Stimulated activated memory B cell treated with anti-CD40 and anti-IgM and Interleukin-4, amounts not matched to agents 10 μg/mL and 1 μg/mL and 100 μg/mL, for 72 hours (primary cell): Measurements from ENCODE around the gene CD44.

Experiments used
- ATAC-seq: fragments of 150-1000 bp; cut with Tn5 transposase; 2 replicates; pipeline ENCODE4 v1.10.0; 2021
- H3K27ac Mint-ChIP-seq: one replicate; pipeline ENCODE4 v1.8.0; 2022; ENCODE audit warnings: mild to moderate bottlenecking, mixed read lengths
- H3K27me3 Mint-ChIP-seq: one replicate; pipeline ENCODE4 v1.8.0; 2022; ENCODE audit warnings: mixed read lengths
- H3K36me3 Mint-ChIP-seq: one replicate; pipeline ENCODE4 v1.8.0; 2022; ENCODE audit warnings: mixed read lengths
- H3K4me1 Mint-ChIP-seq: one replicate; pipeline ENCODE4 v1.8.0; 2022; ENCODE audit warnings: mixed read lengths
- H3K4me3 Mint-ChIP-seq: one replicate; pipeline ENCODE4 v1.8.0; 2022; ENCODE audit warnings: mild to moderate bottlenecking, moderate library complexity, mixed read lengths
- H3K9me3 Mint-ChIP-seq: one replicate; pipeline ENCODE4 v1.8.0; 2022; ENCODE audit warnings: mixed read lengths

Gene CD44

DNA sequence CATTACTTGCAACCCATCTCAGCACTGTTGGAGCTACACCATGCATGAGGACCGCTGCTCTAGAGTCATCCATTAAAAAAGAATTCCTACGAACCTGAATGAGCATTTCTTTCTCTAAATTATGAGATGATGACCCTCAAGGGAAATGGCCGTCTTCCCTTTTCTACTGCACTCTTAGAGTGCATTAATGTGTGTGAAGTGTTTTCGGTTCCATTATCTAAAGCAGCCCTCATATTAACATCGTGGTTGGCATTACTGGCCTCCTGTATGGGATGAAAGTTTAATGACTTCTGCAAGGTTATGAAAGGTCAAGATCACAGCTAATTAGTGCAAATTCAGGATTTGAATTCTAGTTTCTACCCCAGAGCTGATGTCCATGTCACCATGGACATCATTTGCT is 16.7 kb downstream of the CD44 start:
- H3K36me3 Mint-ChIP-seq: peaks cover 47% of the 10 kb centered on the region
- H3K27ac Mint-ChIP-seq: peak overlapping the region; percentile 65
- H3K4me1 Mint-ChIP-seq: peaks cover 99% of the 10 kb centered on the region
- no peaks in the 10 kb centered on the region for H3K9me3 Mint-ChIP-seq
- no peak overlapping the region for H3K4me3 Mint-ChIP-seq
- no peaks in the 10 kb centered on the region for H3K27me3 Mint-ChIP-seq
- ATAC-seq: no peak

DNA sequence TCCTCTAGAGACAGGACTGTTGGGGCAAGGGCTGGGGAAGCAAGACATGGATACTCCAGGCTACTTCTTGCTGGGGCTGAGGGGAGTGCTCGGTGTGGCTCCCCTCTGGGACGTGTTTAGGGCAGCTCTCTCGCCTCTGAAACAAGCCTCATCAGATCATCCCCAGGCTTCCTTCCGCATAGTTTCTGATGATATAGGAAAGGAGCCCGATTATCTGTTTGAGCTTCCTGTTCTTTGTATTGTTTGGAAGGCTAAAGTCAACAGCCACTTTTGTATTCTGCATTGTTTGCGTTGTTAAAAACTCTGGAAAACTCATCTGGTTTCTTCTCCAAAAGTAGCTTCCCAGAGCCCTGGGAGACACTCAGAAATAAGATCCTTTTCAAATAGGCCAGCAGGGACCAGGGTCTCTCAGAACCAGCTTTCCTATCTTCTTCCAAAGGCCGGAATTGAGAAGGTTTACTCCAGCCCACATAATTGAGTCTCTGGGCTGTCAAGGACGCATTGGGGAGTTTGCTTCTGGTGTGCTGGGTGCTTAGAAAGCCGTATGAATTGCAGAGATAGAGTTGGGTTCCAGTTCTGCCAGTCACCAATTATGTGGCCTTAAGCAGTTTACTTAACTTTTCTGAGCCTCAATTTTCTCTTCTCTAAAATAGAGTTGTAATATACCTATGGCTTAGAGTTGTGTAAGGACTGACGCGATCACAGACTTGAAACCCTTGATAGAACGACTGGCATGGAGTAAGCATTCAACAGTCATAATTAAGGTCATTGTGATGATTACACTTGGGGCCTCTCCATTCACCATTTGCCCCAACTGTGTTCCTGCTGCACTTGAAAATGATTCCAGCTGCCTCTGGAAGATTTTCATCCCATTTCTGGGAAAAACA is 19.1 kb downstream of the CD44 start:
- no peak overlapping the region for H3K4me3 Mint-ChIP-seq
- no peaks in the 10 kb centered on the region for H3K27me3 Mint-ChIP-seq
- H3K36me3 Mint-ChIP-seq: peaks cover 35% of the 10 kb centered on the region
- H3K4me1 Mint-ChIP-seq: peaks cover 99% of the 10 kb centered on the region
- H3K9me3 Mint-ChIP-seq: no peaks in the 10 kb centered on the region
- peak overlapping the region; percentile 93 for H3K27ac Mint-ChIP-seq
- ATAC-seq: no peak

DNA sequence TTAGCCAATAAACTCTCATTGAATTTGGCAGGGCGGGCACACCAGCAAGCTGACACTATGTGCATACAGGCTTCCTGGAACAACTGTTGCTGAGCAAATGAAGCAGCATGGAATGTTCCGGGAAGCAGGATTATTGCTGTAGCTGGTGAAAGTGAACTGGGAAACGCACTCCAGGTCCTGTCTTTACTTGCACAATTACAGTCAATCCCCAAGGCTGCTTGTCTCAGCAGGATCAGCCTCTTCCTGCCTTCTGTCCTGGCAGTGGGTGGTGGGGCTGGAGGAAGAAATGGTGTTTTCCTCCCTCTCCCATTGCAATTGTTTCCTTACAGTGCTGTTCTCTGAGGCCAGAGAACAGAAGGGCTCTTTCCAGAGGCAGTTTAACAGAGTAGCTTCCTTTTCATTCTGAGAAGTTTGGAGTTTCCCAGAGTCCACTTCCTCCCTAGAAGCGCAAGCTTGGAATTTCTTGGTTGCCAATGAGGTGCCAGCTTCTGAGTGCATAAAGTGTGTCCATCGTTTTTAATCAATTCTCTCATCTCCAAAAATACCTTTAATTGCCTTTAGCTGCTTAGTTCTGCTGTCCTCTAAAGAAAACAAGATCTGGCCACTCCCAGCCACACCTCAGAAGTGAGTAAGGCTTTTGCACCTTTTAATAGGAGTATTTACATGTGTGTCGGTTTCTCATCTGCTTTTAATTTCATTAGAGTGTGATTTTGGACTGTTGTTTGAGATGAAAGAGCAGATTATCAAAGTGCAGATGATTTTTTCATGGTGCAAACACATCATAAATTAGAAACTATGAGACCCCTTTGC is 19.9 kb downstream of the CD44 start:
- H3K9me3 Mint-ChIP-seq: no peaks in the 10 kb centered on the region
- no peak overlapping the region for H3K4me3 Mint-ChIP-seq
- no peak for ATAC-seq
- H3K27me3 Mint-ChIP-seq: no peaks in the 10 kb centered on the region
- peaks cover 99% of the 10 kb centered on the region for H3K4me1 Mint-ChIP-seq
- H3K27ac Mint-ChIP-seq: peak overlapping the region; percentile 93
- H3K36me3 Mint-ChIP-seq: peaks cover 30% of the 10 kb centered on the region

DNA sequence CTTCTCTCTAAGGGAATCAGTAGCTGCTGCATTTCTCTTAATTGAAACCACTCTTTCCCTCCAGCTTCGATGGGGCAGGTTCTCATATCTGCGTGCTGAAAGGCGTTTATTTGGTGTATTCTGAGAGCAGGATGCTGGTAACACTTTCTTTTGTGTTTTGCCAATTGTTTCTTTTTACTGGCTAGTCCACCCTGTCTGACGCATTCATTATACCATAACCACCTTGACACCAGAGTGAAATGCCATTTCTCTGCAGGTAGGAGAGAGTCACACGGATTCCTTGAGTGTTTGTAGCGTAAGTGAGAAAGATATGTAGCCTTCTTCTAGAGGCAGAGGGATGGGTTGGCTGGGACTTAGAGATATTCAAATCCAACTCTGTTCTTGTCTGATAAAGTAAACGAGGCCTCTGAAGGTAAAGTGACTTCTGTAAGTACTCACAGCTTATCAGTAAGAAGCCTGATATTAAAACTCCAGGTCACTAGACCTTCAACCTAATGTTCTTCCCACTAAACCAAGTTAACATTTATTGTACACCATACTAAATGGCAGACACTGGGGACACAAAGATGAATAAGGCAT is 21.4 kb downstream of the CD44 start:
- peaks cover 100% of the 10 kb centered on the region for H3K4me1 Mint-ChIP-seq
- no peaks in the 10 kb centered on the region for H3K27me3 Mint-ChIP-seq
- H3K27ac Mint-ChIP-seq: peak overlapping the region; percentile 93
- H3K4me3 Mint-ChIP-seq: no peak overlapping the region
- no peak for ATAC-seq
- H3K36me3 Mint-ChIP-seq: peaks cover 21% of the 10 kb centered on the region
- no peaks in the 10 kb centered on the region for H3K9me3 Mint-ChIP-seq

DNA sequence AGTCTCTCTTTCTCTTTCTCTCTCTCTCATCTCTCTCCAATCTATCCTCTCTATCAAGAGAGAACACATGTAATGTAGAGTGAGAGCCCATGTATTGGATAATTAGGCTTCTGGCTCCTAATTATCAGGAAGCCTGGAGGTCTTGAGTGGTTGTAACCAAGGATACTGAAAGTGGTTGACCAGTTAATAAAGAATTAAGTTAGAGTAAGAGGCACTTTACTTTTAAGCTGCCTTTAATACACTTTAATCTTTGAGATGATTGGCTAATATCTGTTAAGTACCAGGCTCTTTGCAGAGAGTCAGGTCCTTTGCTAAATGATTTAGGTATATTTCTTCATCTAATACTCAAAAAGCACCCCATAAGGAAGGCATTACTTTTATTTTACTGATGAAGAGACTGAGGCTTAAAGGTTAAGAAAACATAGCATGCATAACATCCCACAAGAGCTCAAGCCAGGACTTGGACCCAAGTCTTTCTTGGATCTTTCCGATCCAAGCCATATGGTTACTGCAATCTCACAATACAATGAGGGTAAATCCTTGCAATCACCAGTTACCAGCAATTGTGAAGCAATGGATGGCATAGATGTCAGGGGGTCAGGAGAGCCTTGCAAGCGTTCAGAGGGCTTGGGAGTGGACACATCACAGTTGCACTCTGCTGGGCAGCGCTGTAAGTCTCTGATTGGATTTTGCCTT is 22.1 kb downstream of the CD44 start:
- H3K36me3 Mint-ChIP-seq: peaks cover 21% of the 10 kb centered on the region
- no peaks in the 10 kb centered on the region for H3K27me3 Mint-ChIP-seq
- H3K9me3 Mint-ChIP-seq: no peaks in the 10 kb centered on the region
- peak overlapping the region; percentile 93 for H3K27ac Mint-ChIP-seq
- peaks cover 100% of the 10 kb centered on the region for H3K4me1 Mint-ChIP-seq
- no peak overlapping the region for H3K4me3 Mint-ChIP-seq
- ATAC-seq: no peak

DNA sequence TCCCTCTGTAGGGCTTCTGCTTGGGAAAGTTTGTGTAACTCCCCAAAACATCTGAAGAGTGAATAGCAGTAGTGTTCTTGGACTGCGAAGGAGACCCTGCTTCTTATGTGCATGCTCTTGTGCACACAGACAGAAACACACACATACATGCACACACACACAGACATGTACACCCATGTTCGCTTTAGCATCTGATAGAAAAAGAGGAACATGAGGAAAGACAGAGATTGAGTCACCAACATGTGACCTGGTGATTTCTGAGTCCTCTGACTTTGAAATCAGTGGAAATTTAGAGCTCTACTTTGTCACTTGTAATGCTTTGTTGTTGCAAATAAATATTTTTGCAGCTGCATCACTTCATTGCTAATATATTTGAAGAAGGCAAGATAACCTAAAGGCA is 23.8 kb downstream of the CD44 start:
- peak; percentile 60 for ATAC-seq
- Mint-ChIP-seq H3K4me1 (peaks cover 100% of the 10 kb centered on the region), H3K36me3 (peaks cover 13% of the 10 kb centered on the region), H3K27ac (peak overlapping the region; percentile 93), H3K4me3 (no peak overlapping the region), H3K27me3 (no peaks in the 10 kb centered on the region), H3K9me3 (no peaks in the 10 kb centered on the region)

DNA sequence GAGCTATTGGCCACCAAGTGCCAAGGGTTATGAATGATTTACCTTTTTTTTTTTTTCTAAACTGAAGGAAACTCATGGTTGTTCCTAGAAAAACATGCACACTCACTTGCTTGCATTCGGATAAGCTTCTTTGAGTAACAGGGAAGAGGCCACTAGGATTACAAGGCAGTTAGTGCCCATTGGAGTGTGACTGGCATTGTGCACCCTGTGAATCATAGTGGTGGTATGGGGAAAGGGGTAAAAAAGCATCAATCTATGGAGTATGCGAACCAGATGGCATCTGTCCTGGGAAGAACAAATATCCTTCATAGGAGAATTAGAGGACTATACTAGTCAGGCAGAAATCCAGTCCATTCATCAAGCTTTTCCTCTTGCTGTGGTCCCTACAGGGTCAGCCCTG is 24.2 kb downstream of the CD44 start:
- Mint-ChIP-seq H3K36me3 (peaks cover 10% of the 10 kb centered on the region), H3K27ac (peak overlapping the region; percentile 93), H3K4me3 (no peak overlapping the region), H3K27me3 (no peaks in the 10 kb centered on the region), H3K9me3 (no peaks in the 10 kb centered on the region), H3K4me1 (peaks cover 100% of the 10 kb centered on the region)
- ATAC-seq: no peak

DNA sequence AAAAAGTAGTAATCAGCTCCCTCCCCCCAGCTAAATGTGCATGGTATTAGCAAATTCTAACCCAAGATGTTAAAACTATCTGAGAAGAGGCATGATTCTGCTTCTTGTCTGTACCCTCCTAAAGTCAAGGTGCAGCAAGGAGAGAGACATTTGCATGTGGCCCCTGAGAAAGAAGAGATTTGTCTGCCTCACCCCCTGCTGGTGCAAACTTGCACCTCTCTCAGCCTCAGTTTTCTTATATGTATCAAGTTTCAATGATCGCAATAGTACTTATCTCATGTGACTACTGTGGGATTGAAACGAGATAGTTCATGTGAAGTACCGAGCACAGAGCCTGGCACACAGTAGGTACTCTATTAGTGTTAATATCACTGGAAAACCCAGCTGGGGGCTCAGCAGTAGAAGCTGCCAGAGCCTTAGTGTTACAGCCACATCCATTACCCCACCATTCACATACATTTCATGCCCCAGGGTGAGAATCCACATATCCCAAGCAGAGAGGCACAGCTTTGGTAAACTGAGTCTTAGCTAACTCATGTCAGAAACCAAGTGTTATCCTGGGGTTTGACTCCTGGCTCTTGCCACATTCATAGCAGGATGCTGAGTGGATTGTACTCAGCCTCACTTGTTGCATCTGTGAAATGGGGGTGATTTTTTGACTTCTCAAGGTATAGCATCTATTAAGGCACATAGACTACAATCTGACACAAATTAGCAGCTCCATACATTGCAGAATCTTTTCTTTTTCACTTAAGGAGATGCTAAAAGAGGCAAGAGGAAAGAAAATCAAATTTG is 24.9 kb downstream of the CD44 start:
- peaks cover 10% of the 10 kb centered on the region for H3K36me3 Mint-ChIP-seq
- H3K4me3 Mint-ChIP-seq: peak overlapping the region; percentile 42
- no peaks in the 10 kb centered on the region for H3K9me3 Mint-ChIP-seq
- H3K4me1 Mint-ChIP-seq: peaks cover 100% of the 10 kb centered on the region
- peak; percentile 49 for ATAC-seq
- no peaks in the 10 kb centered on the region for H3K27me3 Mint-ChIP-seq
- peak overlapping the region; percentile 93 for H3K27ac Mint-ChIP-seq

DNA sequence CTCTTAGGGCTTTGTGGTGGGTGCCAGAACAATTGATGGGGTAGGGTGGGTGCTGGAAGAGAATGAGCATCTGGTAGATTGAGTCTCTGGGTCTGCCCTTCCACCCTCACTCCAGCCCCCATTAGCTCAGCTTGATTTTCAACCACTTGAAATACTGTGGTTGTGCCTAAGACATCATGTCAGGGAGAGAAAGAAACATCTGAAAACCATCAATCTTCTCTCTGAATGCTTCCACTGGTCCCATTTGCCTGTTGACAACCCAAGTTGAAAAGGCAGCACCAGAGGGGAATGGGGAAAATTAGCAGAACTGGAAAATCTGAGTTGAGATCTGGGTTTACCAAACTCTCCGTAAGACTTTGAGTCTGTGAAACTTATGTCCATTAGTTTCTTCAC is 26.1 kb downstream of the CD44 start:
- no peak overlapping the region for H3K4me3 Mint-ChIP-seq
- peaks cover 10% of the 10 kb centered on the region for H3K36me3 Mint-ChIP-seq
- H3K4me1 Mint-ChIP-seq: peaks cover 100% of the 10 kb centered on the region
- H3K27ac Mint-ChIP-seq: peak overlapping the region; percentile 93
- ATAC-seq: no peak
- no peaks in the 10 kb centered on the region for H3K9me3 Mint-ChIP-seq
- H3K27me3 Mint-ChIP-seq: no peaks in the 10 kb centered on the region

DNA sequence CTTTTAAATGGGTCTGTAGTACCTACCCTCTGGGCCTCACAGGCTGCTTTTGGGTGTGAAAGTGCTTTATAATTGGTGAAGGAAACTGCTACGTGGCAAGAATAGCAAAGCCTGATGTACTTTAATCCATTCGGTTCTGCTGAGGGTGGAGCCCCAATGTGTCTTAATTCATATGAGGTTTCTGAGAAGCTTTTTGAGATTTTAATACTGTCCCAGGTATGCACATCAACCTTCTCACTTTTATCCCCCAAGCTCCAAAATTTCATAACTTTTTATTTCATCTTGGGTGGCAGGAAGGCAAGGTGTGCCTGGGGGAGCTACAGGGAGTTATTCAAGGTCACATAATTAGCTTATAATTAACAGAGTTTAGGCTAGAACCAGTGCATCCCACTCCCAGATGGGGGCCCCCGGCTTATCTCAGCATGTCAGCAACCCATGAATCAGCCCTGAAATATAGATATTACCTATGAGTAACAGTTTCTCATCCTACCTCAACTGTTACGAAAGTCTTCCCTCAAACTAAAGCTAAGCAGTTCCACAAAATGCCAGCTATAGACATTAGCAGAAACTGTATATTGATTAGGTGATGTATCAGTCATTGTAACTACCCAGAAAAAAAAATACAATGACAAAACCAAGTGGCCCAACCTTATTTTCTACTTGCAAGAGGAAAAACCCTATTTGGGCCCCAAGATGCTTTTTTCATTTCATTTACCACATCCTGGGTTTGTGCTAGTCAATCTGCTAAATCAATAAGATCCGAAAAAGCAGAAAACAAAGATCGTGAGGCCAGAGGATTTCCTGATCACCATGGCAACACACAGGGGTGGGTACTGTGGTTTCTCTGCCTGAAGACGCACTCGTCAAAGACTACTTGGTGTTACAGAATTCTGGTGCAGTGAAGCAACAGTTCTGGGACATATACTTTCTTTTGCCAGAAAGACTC is 26.7 kb downstream of the CD44 start:
- H3K4me1 Mint-ChIP-seq: peaks cover 100% of the 10 kb centered on the region
- H3K9me3 Mint-ChIP-seq: no peaks in the 10 kb centered on the region
- H3K4me3 Mint-ChIP-seq: peak overlapping the region; percentile 64
- H3K36me3 Mint-ChIP-seq: peaks cover 4% of the 10 kb centered on the region
- peak overlapping the region; percentile 93 for H3K27ac Mint-ChIP-seq
- ATAC-seq: peak; percentile 95
- no peaks in the 10 kb centered on the region for H3K27me3 Mint-ChIP-seq

DNA sequence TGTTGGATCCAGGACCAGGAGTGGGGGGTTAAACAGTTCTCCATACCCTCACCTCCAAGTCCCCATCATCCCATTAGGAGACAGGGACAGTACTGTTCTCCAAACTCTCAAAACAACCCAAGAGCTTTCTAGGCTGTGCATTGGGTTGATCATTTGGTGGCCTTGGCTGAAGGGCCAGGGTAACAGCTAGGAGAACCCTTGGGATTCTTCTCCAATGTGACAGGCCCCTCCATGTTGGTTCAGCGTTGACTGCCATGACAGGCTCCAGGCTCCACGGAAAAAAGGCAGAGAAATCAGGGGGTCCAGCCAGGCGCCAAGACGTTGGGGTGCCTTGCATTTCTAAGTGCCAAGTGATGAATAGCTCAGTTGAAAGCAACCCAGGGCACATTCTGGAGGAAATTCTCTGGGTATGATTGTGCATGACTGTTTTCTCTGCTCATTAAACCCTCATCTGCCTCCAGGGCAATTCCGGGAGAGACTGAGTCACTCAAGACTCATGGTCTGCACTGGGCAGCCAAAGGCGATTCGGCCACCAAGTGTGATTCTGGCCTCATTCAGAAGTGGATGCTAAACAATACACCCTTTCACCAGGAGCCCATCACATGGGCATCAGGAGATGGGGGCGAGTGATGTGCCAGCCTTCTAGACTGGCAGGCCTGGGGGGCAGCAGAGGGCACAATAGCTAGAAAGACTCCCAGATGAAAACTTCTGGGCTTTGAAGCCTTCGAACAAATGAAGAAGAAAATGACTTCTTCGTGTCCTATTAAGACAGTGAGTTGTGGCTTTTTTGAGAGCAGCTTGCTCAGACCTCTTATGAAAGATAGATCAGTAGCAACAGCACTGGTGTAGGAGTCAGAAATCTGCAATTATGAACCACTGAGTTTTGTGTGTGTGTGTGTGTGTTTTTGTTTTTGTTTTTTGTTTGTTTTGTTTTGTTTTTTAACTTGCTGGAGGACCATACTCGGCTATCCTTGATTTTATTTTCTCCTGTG is 27.7 kb downstream of the CD44 start:
- Mint-ChIP-seq H3K9me3 (no peaks in the 10 kb centered on the region), H3K27me3 (no peaks in the 10 kb centered on the region), H3K4me1 (peaks cover 97% of the 10 kb centered on the region), H3K4me3 (peak overlapping the region; percentile 64), H3K36me3 (peaks cover 10% of the 10 kb centered on the region), H3K27ac (peak overlapping the region; percentile 93)
- ATAC-seq: no peak

DNA sequence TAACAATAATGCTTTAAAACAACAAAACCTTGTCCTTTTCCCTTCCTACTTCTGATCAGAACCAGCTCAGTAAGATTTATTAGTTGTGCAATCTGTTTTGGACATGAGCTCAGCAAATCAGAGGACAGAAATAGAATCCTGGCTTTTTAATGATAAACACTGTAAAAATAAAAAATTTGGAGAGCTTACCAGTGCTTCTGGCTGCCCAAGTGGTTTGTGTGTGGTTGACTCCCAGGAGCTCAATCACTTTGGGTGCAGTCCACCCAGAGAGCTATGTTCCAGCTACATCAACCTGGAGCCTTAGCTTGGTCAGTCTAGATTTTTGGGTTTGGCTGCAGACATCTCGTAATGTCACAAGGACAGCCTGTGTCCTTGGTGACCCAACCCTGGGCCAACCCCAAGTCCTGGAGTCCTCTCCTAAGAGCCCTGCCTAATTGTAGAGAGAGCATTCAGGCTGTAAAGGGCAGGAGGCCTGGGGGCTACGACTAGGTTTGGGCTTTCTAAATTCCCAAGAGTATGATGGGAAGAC is 28.5 kb downstream of the CD44 start:
- H3K36me3 Mint-ChIP-seq: peaks cover 18% of the 10 kb centered on the region
- H3K9me3 Mint-ChIP-seq: no peaks in the 10 kb centered on the region
- H3K27ac Mint-ChIP-seq: peak overlapping the region; percentile 93
- H3K4me3 Mint-ChIP-seq: no peak overlapping the region
- peaks cover 96% of the 10 kb centered on the region for H3K4me1 Mint-ChIP-seq
- H3K27me3 Mint-ChIP-seq: no peaks in the 10 kb centered on the region
- ATAC-seq: no peak
